ENCODE results near the gene GALK2. TPM values are rescaled to one million over a fixed set of nuclear protein-coding genes. Genes with fewer than 3 reads are reported as not detected.

GALK2 gene
- polyA plus RNA-seq, 1 donor (not counting 4 experiments of a cell fraction or from before 2014, with no cell fraction given), result 29.7 TPM

- Histone ChIP-seq H3K4me2 (ENCODE audit: control insufficient read depth, extremely low read depth, insufficient read depth, low read depth, low read length) (no peak overlapping the region), H3K9me1 (ENCODE audit: control insufficient read depth, extremely low read depth, insufficient read depth, low read length) (no peaks in the 10 kb centered on the region), H3K27ac (ENCODE audit: control insufficient read depth, insufficient read depth, low read length) (no peak overlapping the region), H4K20me1 (ENCODE audit: control insufficient read depth, extremely low read depth, insufficient read depth, low read length) (no peaks in the 10 kb centered on the region), H3K9ac (ENCODE audit: control insufficient read depth, extremely low read depth, insufficient read depth, low read length) (no peak overlapping the region), H3K36me3 (ENCODE audit: control insufficient read depth in 2 of 2, extremely low read depth in 1 of 2, insufficient read depth in 2 of 2, low read length in 2 of 2) (peaks cover 0 to 5% of the 10 kb centered on the region in 2 experiments), H3K9me3 (ENCODE audit: control insufficient read depth, low read depth, low read length) (no peaks in the 10 kb centered on the region), H3K79me2 (ENCODE audit: control insufficient read depth, insufficient read depth, low read length) (no peaks in the 10 kb centered on the region), H3K4me3 (ENCODE audit: control insufficient read depth in 2 of 3, extremely low read depth in 1 of 3, insufficient read depth in 2 of 3, low read depth in 1 of 3, low read length in 3 of 3) (no peak overlapping the region), H2AFZ (ENCODE audit: control insufficient read depth, low read length) (no peak overlapping the region), H3K4me1 (ENCODE audit: control insufficient read depth, extremely low read depth, insufficient read depth, low read length) (peaks cover 3% of the 10 kb centered on the region), H3K27me3 (ENCODE audit: control insufficient read depth, extremely low read depth, insufficient read depth, low read length) (no peaks in the 10 kb centered on the region)
- FAIRE-seq (no peak), DNase-seq (ENCODE audit: low read depth, low spot score) (no peak)
- dilution Hi-C loops (cut with MboI; ENCODE audit: extremely low pct_ligation_motif_present, low sequenced_read_pairs), result no loop called here
- no peak for TF ChIP-seq CTCF (optimal IDR thresholded peaks at IDR 0.05 in 1 of 3, IDR thresholded peaks at IDR 0.05 in 1 of 3, conservative IDR thresholded peaks at IDR 0.05 in 1 of 3; ENCODE audit: extremely low read depth in 1 of 3, insufficient read depth in 2 of 3, low read length in 3 of 3)
- TF ChIP-seq EZH2 (IDR thresholded peaks at IDR 0.05; ENCODE audit: low read length), result no peak
Measured at GRCh38 chr15:49270541-49271421, 100.7 kb downstream of the GALK2 start.

GRCh38 chr15:49273734-49274318, 103.8 kb downstream of the GALK2 start:
- H3K27me3 ChIP-seq (ENCODE audit: control insufficient read depth, extremely low read depth, insufficient read depth, low read length), result no peaks in the 10 kb centered on the region
- H3K79me2 ChIP-seq (ENCODE audit: control insufficient read depth, insufficient read depth, low read length), result no peaks in the 10 kb centered on the region
- no peak overlapping the region for H3K4me3 ChIP-seq (ENCODE audit: control insufficient read depth in 2 of 3, extremely low read depth in 1 of 3, insufficient read depth in 2 of 3, low read depth in 1 of 3, low read length in 3 of 3)
- FAIRE-seq (no peak), DNase-seq (ENCODE audit: low read depth, low spot score) (no peak)
- no peaks in the 10 kb centered on the region for H3K4me1 ChIP-seq (ENCODE audit: control insufficient read depth, extremely low read depth, insufficient read depth, low read length)
- no peaks in the 10 kb centered on the region for H3K9me1 ChIP-seq (ENCODE audit: control insufficient read depth, extremely low read depth, insufficient read depth, low read length)
- no peaks in the 10 kb centered on the region for H4K20me1 ChIP-seq (ENCODE audit: control insufficient read depth, extremely low read depth, insufficient read depth, low read length)
- H3K4me2 ChIP-seq (ENCODE audit: control insufficient read depth, extremely low read depth, insufficient read depth, low read depth, low read length), result no peak overlapping the region
- H3K9ac ChIP-seq (ENCODE audit: control insufficient read depth, extremely low read depth, insufficient read depth, low read length), result no peak overlapping the region
- TF ChIP-seq CTCF (optimal IDR thresholded peaks at IDR 0.05 in 1 of 3, IDR thresholded peaks at IDR 0.05 in 1 of 3, conservative IDR thresholded peaks at IDR 0.05 in 1 of 3; ENCODE audit: extremely low read depth in 1 of 3, insufficient read depth in 2 of 3, low read length in 3 of 3) (no peak), EZH2 (IDR thresholded peaks at IDR 0.05; ENCODE audit: low read length) (no peak)
- H3K36me3 ChIP-seq (ENCODE audit: control insufficient read depth in 2 of 2, extremely low read depth in 1 of 2, insufficient read depth in 2 of 2, low read length in 2 of 2), result peaks cover 2 to 5% of the 10 kb centered on the region in 2 experiments
- H3K9me3 ChIP-seq (ENCODE audit: control insufficient read depth, low read depth, low read length), result no peaks in the 10 kb centered on the region
- H2AFZ ChIP-seq (ENCODE audit: control insufficient read depth, low read length), result no peak overlapping the region
- H3K27ac ChIP-seq (ENCODE audit: control insufficient read depth, insufficient read depth, low read length), result no peak overlapping the region
- dilution Hi-C loops (cut with MboI; ENCODE audit: extremely low pct_ligation_motif_present, low sequenced_read_pairs), result no loop called here

All from keratinocyte (primary cell).